KMS-11 (cell line): ENCODE measurements around the gene TBCD.

ENCODE experiments used
- H2AFZ ChIP-seq: fragments of 200-600 bp; sonication (generic); 2 replicates; pipeline ENCODE4 v1.6.1; 2016; ENCODE audit warnings: antibody characterized with exemption, mixed run types, low read depth
- H3K27ac ChIP-seq: fragments of 200-600 bp; sonication (generic); 2 replicates; pipeline ENCODE4 v1.6.1; 2016; ENCODE audit warnings: mild to moderate bottlenecking, mixed run types
- H3K27me3 ChIP-seq: fragments of 200-600 bp; sonication (generic); 2 replicates; pipeline ENCODE4 v1.6.1; 2017; ENCODE audit warnings: mild to moderate bottlenecking, low read depth, mixed run types, moderate library complexity; ENCODE audit not compliant: insufficient read depth
- H3K36me3 ChIP-seq: fragments of 200-600 bp; sonication (generic); 2 replicates; pipeline ENCODE4 v1.6.1; 2017; ENCODE audit warnings: mild to moderate bottlenecking, mixed run types; ENCODE audit not compliant: insufficient read depth
- H3K4me1 ChIP-seq: fragments of 200-600 bp; sonication (generic); 2 replicates; pipeline ENCODE4 v1.6.1; 2016; ENCODE audit warnings: mild to moderate bottlenecking, low read depth, mixed run types; ENCODE audit not compliant: poor library complexity, severe bottlenecking
- H3K4me2 ChIP-seq: fragments of 200-600 bp; sonication (generic); 2 replicates; pipeline ENCODE4 v1.7.0; 2016; ENCODE audit warnings: mild to moderate bottlenecking, mixed run types
- H3K4me3 ChIP-seq: fragments of 200-600 bp; sonication (generic); IDR thresholded peaks from 2 replicates; pipeline ENCODE4 v1.6.1; 2017; ENCODE audit warnings: low read depth, low read length, mixed read lengths; ENCODE audit not compliant: insufficient read depth
- H3K79me2 ChIP-seq: fragments of 200-600 bp; sonication (generic); 2 replicates; pipeline ENCODE4 v1.6.1; 2016; ENCODE audit warnings: low read depth, mixed run types; ENCODE audit not compliant: insufficient read depth
- H3K9ac ChIP-seq: fragments of 200-600 bp; sonication (generic); 2 replicates; pipeline ENCODE4 v1.6.1; 2016; ENCODE audit warnings: mild to moderate bottlenecking, mixed run types
- H4K20me1 ChIP-seq: fragments of 200-600 bp; sonication (generic); 2 replicates; pipeline ENCODE4 v1.6.1; 2016; ENCODE audit warnings: mild to moderate bottlenecking, mixed run types; ENCODE audit not compliant: insufficient read depth
- CTCF ChIP-seq: fragments of 200-600 bp; sonication (generic); conservative IDR thresholded peaks from 2 replicates; pipeline ENCODE4 v1.6.1; 2017; ENCODE audit warnings: low read depth, mild to moderate bottlenecking, antibody characterized with exemption, low read length, moderate library complexity, mixed read lengths

Gene TBCD

DNA sequence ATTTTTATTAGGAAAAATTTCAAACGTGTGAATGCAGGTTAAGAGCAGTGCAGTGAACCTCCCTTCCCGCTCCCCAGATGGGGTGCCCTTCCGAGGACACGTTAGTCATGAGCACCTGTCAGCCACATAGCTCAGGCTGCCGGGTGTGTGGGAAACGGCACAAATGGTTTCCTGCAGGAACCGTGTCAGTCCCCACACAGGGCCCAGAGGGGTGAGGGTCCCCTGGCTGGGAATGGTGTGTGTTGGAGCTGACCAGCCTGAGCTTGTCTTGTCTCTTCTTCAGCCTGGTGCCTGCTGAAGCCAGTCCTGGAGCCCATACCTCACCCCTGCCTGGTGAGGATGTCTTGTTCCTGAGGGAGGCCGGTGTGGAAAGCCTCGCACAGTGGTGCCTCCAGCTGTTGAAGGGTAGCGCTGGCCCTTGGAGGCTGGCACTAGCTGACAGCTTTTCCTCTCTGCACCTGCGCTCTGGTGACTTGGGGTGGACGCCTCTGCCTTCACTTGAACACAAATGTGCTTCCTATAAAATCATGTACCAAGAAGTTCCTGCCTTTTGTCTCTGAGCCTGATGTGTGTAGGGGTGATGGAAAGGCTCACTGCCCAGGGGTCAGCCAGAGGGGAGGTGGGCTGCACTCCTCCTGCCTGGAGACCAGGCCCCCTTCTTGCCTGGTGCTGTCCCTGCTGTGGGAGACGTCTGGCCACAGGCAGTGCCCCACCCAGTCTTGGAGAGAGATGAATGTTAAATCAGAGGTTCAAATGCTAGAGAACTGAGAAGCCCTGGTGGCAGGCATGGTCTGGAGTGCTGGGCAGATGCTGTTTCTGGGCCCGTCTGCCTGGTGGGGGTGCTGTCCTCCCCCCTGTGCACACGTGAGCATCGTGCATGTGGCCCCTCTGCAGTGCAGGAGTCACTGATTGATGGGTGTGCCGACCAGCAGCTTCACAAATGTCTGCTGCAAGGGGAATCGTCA lies 190.6 kb downstream of the TBCD start:
- Histone ChIP-seq H4K20me1 (no peaks in the 10 kb centered on the region), H3K79me2 (no peaks in the 10 kb centered on the region), H3K4me3 (no peak overlapping the region), H3K36me3 (0 out of 2 replicates have a peak, but pooled peaks cover 3% of the 10 kb centered on the region), H3K27me3 (no peaks in the 10 kb centered on the region), H3K9ac (no peak overlapping the region), H3K27ac (no peak overlapping the region), H2AFZ (no peak overlapping the region), H3K4me2 (no peak overlapping the region), H3K4me1 (no peaks in the 10 kb centered on the region)
- no peak for TF ChIP-seq CTCF

GRCh38 chr17:82943339-82943738 lies 191.5 kb downstream of the TBCD start:
- Histone ChIP-seq H3K79me2 (no peaks in the 10 kb centered on the region), H3K27me3 (no peaks in the 10 kb centered on the region), H3K9ac (no peak overlapping the region), H3K4me2 (no peak overlapping the region), H3K36me3 (0 out of 2 replicates have a peak, but pooled peaks cover 3% of the 10 kb centered on the region), H3K4me3 (no peak overlapping the region), H2AFZ (no peak overlapping the region), H3K27ac (no peak overlapping the region), H3K4me1 (no peaks in the 10 kb centered on the region), H4K20me1 (no peaks in the 10 kb centered on the region)
- TF ChIP-seq CTCF = no peak

DNA sequence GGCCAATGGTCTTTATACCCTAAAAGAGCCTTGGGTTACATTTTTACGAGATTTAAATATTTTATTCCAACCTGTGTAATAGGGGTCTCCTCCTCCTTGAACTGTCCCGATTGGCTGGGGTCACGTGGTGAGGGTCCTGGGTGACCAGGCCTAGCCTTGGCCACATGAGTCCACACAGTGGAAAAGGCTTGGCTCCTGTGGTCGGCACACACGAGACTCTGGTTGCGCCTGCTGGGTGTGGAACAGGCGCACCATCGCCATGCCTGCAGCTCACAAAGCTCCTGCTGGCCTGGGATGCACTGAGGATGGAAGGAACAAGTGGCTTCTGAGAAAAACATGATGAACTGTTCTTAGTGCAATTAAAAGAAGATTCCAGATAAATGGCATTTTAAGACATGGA lies 191.9 kb downstream of the TBCD start:
- no peaks in the 10 kb centered on the region for H3K4me1 ChIP-seq
- no peak overlapping the region for H3K4me3 ChIP-seq
- no peak for TF ChIP-seq CTCF
- no peaks in the 10 kb centered on the region for H3K27me3 ChIP-seq
- H3K79me2 ChIP-seq = no peaks in the 10 kb centered on the region
- no peak overlapping the region for H3K4me2 ChIP-seq
- no peak overlapping the region for H2AFZ ChIP-seq
- no peak overlapping the region for H3K27ac ChIP-seq
- no peaks in the 10 kb centered on the region for H4K20me1 ChIP-seq
- H3K36me3 ChIP-seq = 0 out of 2 replicates have a peak, but pooled peaks cover 3% of the 10 kb centered on the region
- no peak overlapping the region for H3K9ac ChIP-seq

DNA sequence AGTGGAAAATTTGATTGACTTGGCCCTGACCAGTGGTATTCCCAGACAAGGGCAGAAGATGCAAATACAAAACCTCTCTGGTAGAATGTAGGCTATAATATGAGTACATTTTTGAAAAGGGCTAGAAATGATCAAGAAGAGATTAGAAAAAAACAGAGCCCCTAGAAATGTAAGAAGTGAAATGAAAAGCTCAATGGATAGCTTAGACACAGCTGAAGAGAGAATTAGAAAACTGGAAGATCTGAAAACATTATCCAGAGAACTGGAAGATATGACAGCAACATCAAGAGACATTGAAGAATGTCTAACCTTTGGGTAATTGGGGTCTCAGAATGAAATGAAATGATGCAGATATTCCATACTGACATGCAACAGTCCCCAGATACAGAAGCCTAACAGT lies 193.1 kb downstream of the TBCD start:
- no peak overlapping the region for H3K9ac ChIP-seq
- no peak overlapping the region for H3K4me3 ChIP-seq
- H3K27me3 ChIP-seq = no peaks in the 10 kb centered on the region
- H3K4me2 ChIP-seq = no peak overlapping the region
- H3K4me1 ChIP-seq = no peaks in the 10 kb centered on the region
- no peaks in the 10 kb centered on the region for H3K79me2 ChIP-seq
- H3K36me3 ChIP-seq = no peaks in the 10 kb centered on the region
- no peak overlapping the region for H2AFZ ChIP-seq
- no peaks in the 10 kb centered on the region for H4K20me1 ChIP-seq
- TF ChIP-seq CTCF = no peak
- no peak overlapping the region for H3K27ac ChIP-seq
